ENCODE data around the gene XPR1. TPM values are rescaled to one million over a fixed set of nuclear protein-coding genes. Genes with fewer than 3 reads are reported as not detected.

Gene XPR1
- total and polyA plus RNA-seq, 2 of the 8 experiments (the other 6 are each of a cell fraction or from before 2014, with no cell fraction given), result 28.6 to 43.9 TPM

DNA sequence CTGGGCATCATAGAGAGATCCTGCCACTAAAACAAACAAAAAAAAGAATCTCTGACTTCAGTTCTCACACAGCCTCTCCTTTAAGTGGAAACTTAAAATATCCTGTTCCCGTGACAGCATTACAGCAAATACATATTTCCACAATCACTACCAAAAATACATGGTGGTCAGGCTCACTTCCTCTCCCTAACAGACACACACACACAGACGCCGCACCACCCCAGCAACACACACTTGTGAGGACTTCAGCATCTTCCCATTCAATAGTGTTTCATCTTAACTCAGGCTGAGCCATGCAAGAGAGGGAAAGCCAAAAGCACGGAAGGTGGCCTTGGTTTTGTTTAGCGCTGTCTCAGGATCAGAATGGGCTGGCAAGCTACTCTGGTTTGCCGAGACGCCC is 302.7 kb downstream of the XPR1 start:
- Histone ChIP-seq H3K23ac (ENCODE audit: insufficient read length) (no peak overlapping the region), H3K36me3 (ENCODE audit: control insufficient read depth in 2 of 4, insufficient read depth in 4 of 4, low read length in 3 of 4) (peaks cover 0 to 3% (median under 1%) of the 10 kb centered on the region in 4 experiments; a peak in 1 of 8 replicates), H3K9ac (replicated peaks in 1 of 4; ENCODE audit: extremely low read depth in 1 of 4, low read depth in 3 of 4, low read length in 3 of 4) (no peak overlapping the region), H3K4ac (replicated peaks; ENCODE audit: insufficient read length, low read depth, low read length) (no peak overlapping the region), H3K4me3 (ENCODE audit: extremely low read depth in 1 of 4, insufficient read depth in 2 of 4, low read depth in 3 of 4, low read length in 4 of 4) (no peak overlapping the region), H3K4me1 (replicated peaks in 1 of 4; ENCODE audit: control insufficient read depth in 3 of 4, insufficient read depth in 4 of 4, low read length in 3 of 4) (peaks cover 0 to 5% (median 2%) of the 10 kb centered on the region in 4 experiments; a peak in 3 of 7 replicates), H3K27me3 (replicated peaks in 1 of 4; ENCODE audit: control insufficient read depth in 3 of 4, extremely low read depth in 1 of 4, insufficient read depth in 3 of 4, low read length in 3 of 4) (no peaks in the 10 kb centered on the region), H2BK5ac (ENCODE audit: low read depth, low read length) (no peak overlapping the region), H3K79me2 (ENCODE audit: control insufficient read depth in 1 of 2, insufficient read depth in 2 of 2, low read length in 2 of 2) (no peaks in the 10 kb centered on the region), H2BK20ac (ENCODE audit: low read length) (no peak overlapping the region), H3K18ac (ENCODE audit: extremely low read depth, low read length) (no peak overlapping the region), H3K9me3 (ENCODE audit: insufficient read depth in 2 of 2, low read depth in 1 of 2, low read length in 1 of 2) (no peaks in the 10 kb centered on the region), H4K5ac (ENCODE audit: insufficient read length, low read depth, low read length) (no peak overlapping the region), H4K20me1 (replicated peaks in 1 of 2; ENCODE audit: control insufficient read depth in 1 of 2, insufficient read depth in 2 of 2, low read length in 2 of 2) (peaks cover 0 to 4% of the 10 kb centered on the region in 2 experiments), H2BK15ac (ENCODE audit: low read length) (no peak overlapping the region), H3K56ac (replicated peaks; ENCODE audit: insufficient read length, low read depth, low read length) (no peak overlapping the region), H3K14ac (ENCODE audit: insufficient read length) (no peak overlapping the region), H3K4me2 (ENCODE audit: insufficient read depth in 1 of 2, low read depth in 2 of 2, low read length in 2 of 2) (no peak overlapping the region), H2AK5ac (ENCODE audit: low read depth, low read length) (no peak overlapping the region), H4K8ac (ENCODE audit: extremely low read depth, insufficient read depth, low read length) (no peak overlapping the region), H4K91ac (replicated peaks; ENCODE audit: insufficient read length, low read length) (no peak overlapping the region), H2BK12ac (ENCODE audit: low read depth, low read length) (peak overlapping the region; percentile 39; the same call in 1 of the 2 replicates), H2AFZ (ENCODE audit: low read length) (no peak overlapping the region), H3K27ac (ENCODE audit: low read depth, low read length) (no peak overlapping the region), H3K79me1 (ENCODE audit: low read depth, low read length) (no peaks in the 10 kb centered on the region), H3K23me2 (ENCODE audit: low read depth, low read length) (no peaks in the 10 kb centered on the region), H2BK120ac (replicated peaks; ENCODE audit: low read depth, low read length) (no peak overlapping the region)
- no peak for FAIRE-seq
- ChIA-PET CTCF (ENCODE audit: partially characterized antibody) (interaction anchor here (1.0 kb wide), 1 partner anchor 28 kb away, joined by 3 read pairs; no protein-coding TSS in a partner anchor), POLR2A (ENCODE audit: partially characterized antibody) (interaction anchor here (2.5 kb wide), 1 partner anchor 12 kb away, joined by 7 read pairs; no protein-coding TSS in a partner anchor)
- 95% methylated on average over 7 of the region's 7 CpGs; no CpG with 5 or more reads in 1 of the 2 experiments for whole genome bisulfite sequencing, 2 experiments (ENCODE audit: extremely low coverage in 1 of 2, insufficient coverage in 1 of 2, insufficient read length in 1 of 2, insufficient replicate concordance in 2 of 2, low coverage in 1 of 2, low lambda C conversion rate in 2 of 2, missing lambda C conversion rate in 1 of 2)
- no peak for DNase-seq (ENCODE audit: low read depth in 1 of 2, low spot score in 2 of 2)
- no peak for TF ChIP-seq KDM5A (IDR thresholded peaks at IDR 0.05; ENCODE audit: low read length)
- TF ChIP-seq, protein P1, sequence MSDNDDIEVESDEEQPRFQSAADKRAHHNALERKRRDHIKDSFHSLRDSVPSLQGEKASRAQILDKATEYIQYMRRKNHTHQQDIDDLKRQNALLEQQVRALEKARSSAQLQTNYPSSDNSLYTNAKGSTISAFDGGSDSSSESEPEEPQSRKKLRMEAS (IDR thresholded peaks at IDR 0.05), result no peak
- no peak for TF ChIP-seq EZH2 (IDR thresholded peaks at IDR 0.05; ENCODE audit: low read depth, low read length, severe bottlenecking)
- no peak for TF ChIP-seq SP4 (IDR thresholded peaks at IDR 0.05; ENCODE audit: low read length)
- TF ChIP-seq POU5F1 (IDR thresholded peaks at IDR 0.05; ENCODE audit: low read depth, low read length), result no peak
- TF ChIP-seq PHF8 (conservative IDR thresholded peaks at IDR 0.05; ENCODE audit: low read depth, low read length), result no peak
- no peak for TF ChIP-seq CHD2 (IDR thresholded peaks at IDR 0.05; ENCODE audit: low read length)
- TF ChIP-seq MAFK (IDR thresholded peaks at IDR 0.05; ENCODE audit: low read depth, low read length), result no peak
- no peak for TF ChIP-seq SUZ12 (IDR thresholded peaks at IDR 0.05; ENCODE audit: low read length)
- TF ChIP-seq BRCA1 (IDR thresholded peaks at IDR 0.05; ENCODE audit: low read depth, low read length), result no peak
- no peak for TF ChIP-seq RXRA (IDR thresholded peaks at IDR 0.05; ENCODE audit: insufficient read depth, low read depth, low read length)
- no peak for TF ChIP-seq GABPA (IDR thresholded peaks at IDR 0.05; ENCODE audit: borderline replicate concordance, insufficient read depth, low read length)
- no peak for TF ChIP-seq ASH2L (IDR thresholded peaks at IDR 0.05; ENCODE audit: low read length)
- no peak for TF ChIP-seq YY1 (IDR thresholded peaks at IDR 0.05; ENCODE audit: low read depth, low read length)
- no peak for TF ChIP-seq POLR2AphosphoS5 (IDR thresholded peaks at IDR 0.05; ENCODE audit: low read depth, low read length)
- no peak for TF ChIP-seq TAF1 (IDR thresholded peaks at IDR 0.05; ENCODE audit: low read depth, low read length)

Measured in H1 (cell line).